Loucy (cell line): ENCODE data around the gene MS4A18.

Experiments
- CTCF ChIP-seq: fragments of 200-600 bp; sonication (generic); conservative IDR thresholded peaks from 2 replicates; pipeline ENCODE4 v1.5.1; 2014; ENCODE audit warnings: mild to moderate bottlenecking, antibody characterized with exemption, low read length
- EZH2phosphoT487 ChIP-seq: fragments of 200-600 bp; IDR thresholded peaks from 2 replicates; pipeline ENCODE4 v1.6.1; 2018; ENCODE audit warnings: antibody characterized with exemption, mild to moderate bottlenecking, moderate library complexity, borderline replicate concordance

GRCh38 chr11:60700689-60701468, 23.6 kb upstream of the MS4A18 start:
- TF ChIP-seq CTCF (peak; percentile 69), EZH2phosphoT487 (no peak)
